Measurements from ENCODE around the gene SYK.

DNA sequence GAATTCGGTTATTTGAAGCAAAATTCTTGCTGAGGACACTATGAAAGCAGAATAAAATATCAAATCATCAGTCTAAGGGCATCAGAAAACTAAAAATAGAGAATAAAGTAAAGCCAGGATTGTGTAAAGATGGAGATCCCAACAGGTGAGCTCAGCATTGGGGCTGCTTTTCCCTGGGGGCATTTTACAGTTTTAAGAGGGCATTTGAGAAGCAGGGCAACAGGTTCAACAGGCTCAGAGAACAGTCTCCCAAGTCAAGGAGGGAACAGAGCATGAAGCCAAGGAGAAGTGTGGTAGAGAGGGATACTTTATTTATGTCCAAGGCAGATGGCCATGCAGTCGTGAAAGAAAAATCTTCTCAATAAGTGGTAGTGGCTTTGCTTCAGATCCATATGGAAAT, 145.4 kb downstream of the SYK start:
- TF ChIP-seq, protein P1, sequence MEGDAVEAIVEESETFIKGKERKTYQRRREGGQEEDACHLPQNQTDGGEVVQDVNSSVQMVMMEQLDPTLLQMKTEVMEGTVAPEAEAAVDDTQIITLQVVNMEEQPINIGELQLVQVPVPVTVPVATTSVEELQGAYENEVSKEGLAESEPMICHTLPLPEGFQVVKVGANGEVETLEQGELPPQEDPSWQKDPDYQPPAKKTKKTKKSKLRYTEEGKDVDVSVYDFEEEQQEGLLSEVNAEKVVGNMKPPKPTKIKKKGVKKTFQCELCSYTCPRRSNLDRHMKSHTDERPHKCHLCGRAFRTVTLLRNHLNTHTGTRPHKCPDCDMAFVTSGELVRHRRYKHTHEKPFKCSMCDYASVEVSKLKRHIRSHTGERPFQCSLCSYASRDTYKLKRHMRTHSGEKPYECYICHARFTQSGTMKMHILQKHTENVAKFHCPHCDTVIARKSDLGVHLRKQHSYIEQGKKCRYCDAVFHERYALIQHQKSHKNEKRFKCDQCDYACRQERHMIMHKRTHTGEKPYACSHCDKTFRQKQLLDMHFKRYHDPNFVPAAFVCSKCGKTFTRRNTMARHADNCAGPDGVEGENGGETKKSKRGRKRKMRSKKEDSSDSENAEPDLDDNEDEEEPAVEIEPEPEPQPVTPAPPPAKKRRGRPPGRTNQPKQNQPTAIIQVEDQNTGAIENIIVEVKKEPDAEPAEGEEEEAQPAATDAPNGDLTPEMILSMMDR (conservative IDR thresholded peaks at IDR 0.05; ENCODE audit: low read length), result no peak
- no peak for TF ChIP-seq EZH2phosphoT487 (IDR thresholded peaks at IDR 0.05; ENCODE audit: borderline replicate concordance)
